Measurements from ENCODE around the gene BIRC6. TPM values are rescaled to one million over a fixed set of nuclear protein-coding genes. Genes with fewer than 3 reads are reported as not detected.

Gene BIRC6
- total and polyA plus RNA-seq, 2 of the 8 experiments (the other 6 are each of a cell fraction or from before 2014, with no cell fraction given), result 32.5 to 69.5 TPM

- Histone ChIP-seq H3K27ac (ENCODE audit: low read depth, low read length) (no peak overlapping the region), H2AFZ (ENCODE audit: low read length) (no peak overlapping the region), H3K4me3 (ENCODE audit: extremely low read depth in 1 of 4, insufficient read depth in 2 of 4, low read depth in 3 of 4, low read length in 4 of 4) (no peak overlapping the region), H4K8ac (ENCODE audit: extremely low read depth, insufficient read depth, low read length) (no peak overlapping the region), H2BK5ac (ENCODE audit: low read depth, low read length) (no peak overlapping the region), H3K4me2 (ENCODE audit: insufficient read depth in 1 of 2, low read depth in 2 of 2, low read length in 2 of 2) (no peak overlapping the region), H3K9ac (replicated peaks in 1 of 4; ENCODE audit: extremely low read depth in 1 of 4, low read depth in 3 of 4, low read length in 3 of 4) (no peak overlapping the region), H3K79me1 (ENCODE audit: low read depth, low read length) (no peaks in the 10 kb centered on the region), H2BK120ac (replicated peaks; ENCODE audit: low read depth, low read length) (no peak overlapping the region), H3K56ac (replicated peaks; ENCODE audit: insufficient read length, low read depth, low read length) (no peak overlapping the region), H2BK20ac (ENCODE audit: low read length) (no peak overlapping the region), H4K20me1 (replicated peaks in 1 of 2; ENCODE audit: control insufficient read depth in 1 of 2, insufficient read depth in 2 of 2, low read length in 2 of 2) (no peaks in the 10 kb centered on the region), H3K4me1 (replicated peaks in 1 of 4; ENCODE audit: control insufficient read depth in 3 of 4, insufficient read depth in 4 of 4, low read length in 3 of 4) (no peaks in the 10 kb centered on the region), H3K23me2 (ENCODE audit: low read depth, low read length) (no peaks in the 10 kb centered on the region; the same call in 1 of the 2 replicates), H3K27me3 (replicated peaks in 1 of 4; ENCODE audit: control insufficient read depth in 3 of 4, extremely low read depth in 1 of 4, insufficient read depth in 3 of 4, low read length in 3 of 4) (no peaks in the 10 kb centered on the region), H4K5ac (ENCODE audit: insufficient read length, low read depth, low read length) (no peak overlapping the region), H3K18ac (ENCODE audit: extremely low read depth, low read length) (no peak overlapping the region), H2BK12ac (ENCODE audit: low read depth, low read length) (no peak overlapping the region), H3K4ac (replicated peaks; ENCODE audit: insufficient read length, low read depth, low read length) (no peak overlapping the region), H4K91ac (replicated peaks; ENCODE audit: insufficient read length, low read length) (no peak overlapping the region), H3K14ac (ENCODE audit: insufficient read length) (no peak overlapping the region), H3K9me3 (ENCODE audit: insufficient read depth in 2 of 2, low read depth in 1 of 2, low read length in 1 of 2) (no peaks in the 10 kb centered on the region), H3K79me2 (ENCODE audit: control insufficient read depth in 1 of 2, insufficient read depth in 2 of 2, low read length in 2 of 2) (no peaks in the 10 kb centered on the region), H3K36me3 (ENCODE audit: control insufficient read depth in 2 of 4, insufficient read depth in 4 of 4, low read length in 3 of 4) (peaks cover 0 to 25% (median 3%) of the 10 kb centered on the region in 4 experiments; a peak in 3 of 8 replicates), H2BK15ac (ENCODE audit: low read length) (no peak overlapping the region), H3K23ac (ENCODE audit: insufficient read length) (no peak overlapping the region), H2AK5ac (ENCODE audit: low read depth, low read length) (no peak overlapping the region)
- no peak for TF ChIP-seq TBP (IDR thresholded peaks at IDR 0.05; ENCODE audit: low read depth, low read length)
- POLR2A ChIA-PET (ENCODE audit: partially characterized antibody), result no interaction called here
- FAIRE-seq (no peak), DNase-seq (ENCODE audit: low read depth in 1 of 2, low spot score in 2 of 2) (no peak)
- 88% methylated on average over 2 of the region's 2 CpGs; no CpG with 5 or more reads in 1 of the 2 experiments for WGBS, 2 experiments (ENCODE audit: extremely low coverage in 1 of 2, insufficient coverage in 1 of 2, insufficient read length in 1 of 2, insufficient replicate concordance in 2 of 2, low coverage in 1 of 2, low lambda C conversion rate in 2 of 2, missing lambda C conversion rate in 1 of 2)
- CTCF ChIA-PET (ENCODE audit: partially characterized antibody), result no interaction called here
Observed at GRCh38 chr2:32532341-32532740, 175.5 kb downstream of the BIRC6 start.

Measured in H1 (cell line).